Activated CD8-positive, alpha-beta T cell treated with anti-CD3 and anti-CD28 coated beads for 36 hours (primary cell): ENCODE data around the gene CYTH2. TPM values are rescaled to one million over a fixed set of nuclear protein-coding genes. Genes with fewer than 3 reads are reported as not detected.
A peak's percentile ranks its signal among the peaks of the same experiment; 100 is the strongest.

Source experiments
- ATAC-seq: fragments of 200-7000 bp; cut with Tn5 transposase; one replicate; pipeline ENCODE4 v1.10.0; 2021; ENCODE audit warnings: mild to moderate bottlenecking, moderate library complexity
- CTCF ChIA-PET: fragments of 350-600 bp; sonication (Branson Sonifier 250); formaldehyde crosslinking; loops from one replicate; lab custom pipeline; 2021; ENCODE audit warnings: antibody characterized with exemption; lab: Charles Lee
- POLR2A ChIA-PET: fragments of 350-600 bp; sonication (Branson Sonifier 250); formaldehyde crosslinking; loops from one replicate; lab custom pipeline; 2021; ENCODE audit warnings: antibody characterized with exemption; lab: Charles Lee
- DNase-seq: peaks from one replicate; pipeline ENCODE4 v3.0.0-alpha.2; 2020
- H3K27ac Mint-ChIP-seq: one replicate; pipeline ENCODE4 v1.8.0; 2021; ENCODE audit warnings: mild to moderate bottlenecking, mixed read lengths
- H3K27me3 Mint-ChIP-seq: one replicate; pipeline ENCODE4 v1.8.0; 2021; ENCODE audit warnings: mixed read lengths
- H3K36me3 Mint-ChIP-seq: one replicate; pipeline ENCODE4 v1.8.0; 2021; ENCODE audit warnings: low read depth, mixed read lengths
- H3K4me1 Mint-ChIP-seq: one replicate; pipeline ENCODE4 v1.8.0; 2021; ENCODE audit warnings: low read depth, mixed read lengths
- H3K4me3 Mint-ChIP-seq: one replicate; pipeline ENCODE4 v1.8.0; 2021; ENCODE audit warnings: mild to moderate bottlenecking, moderate library complexity, mixed read lengths
- H3K9me3 Mint-ChIP-seq: one replicate; pipeline ENCODE4 v1.8.0; 2021; ENCODE audit warnings: mixed read lengths
- CTCF ChIP-seq: fragments of 200-600 bp; IDR thresholded peaks from one replicate; pipeline ENCODE4 v1.8.0; 2022; ENCODE audit warnings: antibody characterized with exemption, mild to moderate bottlenecking
- intact Hi-C: fragments of 100-400 bp; cut with micrococcal nuclease; formaldehyde crosslinking; loops from one replicate; pipeline ENCODE4 v1.10.0; 2022
- total RNA-seq, 2 experiments: library from RNA; stranded (reverse); gene quantifications; one replicate each; pipeline ENCODE4 v1.2.3, GENCODE V29; 2021

CYTH2 gene
- total RNA-seq, 2 experiments from 2014 or later = 23.8 to 24.5 TPM

- no peak for TF ChIP-seq CTCF
- Mint-ChIP-seq H3K27me3 (peaks cover 19% of the 10 kb centered on the region), H3K4me3 (no peak overlapping the region), H3K36me3 (peaks cover 18% of the 10 kb centered on the region), H3K27ac (no peak overlapping the region), H3K4me1 (peaks cover 27% of the 10 kb centered on the region), H3K9me3 (no peaks in the 10 kb centered on the region)
- POLR2A ChIA-PET = interaction anchor here (1.0 kb wide), 1 partner anchor 15 kb away, joined by 3 read pairs; no protein-coding TSS in a partner anchor
- CTCF ChIA-PET = interaction anchor here (0.6 to 1.2 kb wide), 3 partner anchors 46 to 141 kb away, joined by 3 to 4 read pairs (median 3); partner anchors contain the start of gene KDELR1
- intact Hi-C loops = no loop called here
- ATAC-seq (no peak), DNase-seq (peak; percentile 6)
These were observed 25.9 kb upstream of the CYTH2 start for GRCh38 chr19:48443256-48443655.

- H3K9me3 Mint-ChIP-seq = no peaks in the 10 kb centered on the region
- H3K4me3 Mint-ChIP-seq = no peak overlapping the region
- H3K4me1 Mint-ChIP-seq = peaks cover 30% of the 10 kb centered on the region
- CTCF ChIA-PET = interaction anchor here (0.6 to 1.2 kb wide), 3 partner anchors 46 to 141 kb away, joined by 3 to 4 read pairs (median 3); partner anchors contain the start of gene KDELR1
- no peak overlapping the region for H3K27ac Mint-ChIP-seq
- H3K27me3 Mint-ChIP-seq = peaks cover 19% of the 10 kb centered on the region
- intact Hi-C loops = no loop called here
- TF ChIP-seq CTCF = no peak
- POLR2A ChIA-PET = interaction anchor here (1.0 kb wide), 1 partner anchor 15 kb away, joined by 3 read pairs; no protein-coding TSS in a partner anchor
- DNase-seq = no peak
- no peak for ATAC-seq
- peaks cover 22% of the 10 kb centered on the region for H3K36me3 Mint-ChIP-seq
These were observed 25.4 kb upstream of the CYTH2 start for GRCh38 chr19:48443731-48444128.

GRCh38 chr19:48444129-48444935 lies 24.8 kb upstream of the CYTH2 start:
- ChIA-PET POLR2A (interaction anchor here (0.7 to 1.1 kb wide), 3 partner anchors 16 to 123 kb away, joined by 3 read pairs; a partner anchor contains a TSS), CTCF (interaction anchor here (1.2 to 2.1 kb wide), 3 partner anchors 53 to 140 kb away, joined by 3 to 8 read pairs (median 4); partner anchors contain the start of gene KDELR1)
- no peak for TF ChIP-seq CTCF

GRCh38 chr19:48444936-48445200 lies 24.3 kb upstream of the CYTH2 start:
- no peaks in the 10 kb centered on the region for H3K9me3 Mint-ChIP-seq
- peaks cover 32% of the 10 kb centered on the region for H3K4me1 Mint-ChIP-seq
- POLR2A ChIA-PET = interaction anchor here (0.7 to 1.1 kb wide), 2 partner anchors 43 to 123 kb away, joined by 3 read pairs; a partner anchor contains a TSS
- DNase-seq (no peak), ATAC-seq (no peak)
- intact Hi-C loops = no loop called here
- no peak for TF ChIP-seq CTCF
- H3K27me3 Mint-ChIP-seq = peaks cover 19% of the 10 kb centered on the region
- H3K27ac Mint-ChIP-seq = peak overlapping the region; percentile 89
- H3K4me3 Mint-ChIP-seq = peak overlapping the region; percentile 79
- CTCF ChIA-PET = interaction anchor here (1.9 to 2.1 kb wide), 2 partner anchors 54 to 139 kb away, joined by 4 to 8 read pairs; partner anchors contain the start of gene KDELR1
- peaks cover 31% of the 10 kb centered on the region for H3K36me3 Mint-ChIP-seq

More at GRCh38 chr19:48444129-48444935, 24.8 kb upstream of the CYTH2 start:
- peaks cover 32% of the 10 kb centered on the region for H3K4me1 Mint-ChIP-seq
- peak overlapping the region; percentile 5 for H3K27ac Mint-ChIP-seq
- H3K36me3 Mint-ChIP-seq = peaks cover 27% of the 10 kb centered on the region
- DNase-seq (peak; percentile 7), ATAC-seq (no peak)
- peaks cover 19% of the 10 kb centered on the region for H3K27me3 Mint-ChIP-seq
- H3K4me3 Mint-ChIP-seq = peak overlapping the region; percentile 79
- H3K9me3 Mint-ChIP-seq = no peaks in the 10 kb centered on the region
- intact Hi-C loops = no loop called here

GRCh38 chr19:48445256-48445605 lies 23.9 kb upstream of the CYTH2 start:
- H3K27me3 Mint-ChIP-seq = peaks cover 19% of the 10 kb centered on the region
- ATAC-seq (peak; percentile 29), DNase-seq (peak; percentile 38)
- POLR2A ChIA-PET = interaction anchor here (0.6 to 1.1 kb wide), 4 partner anchors 34 to 281 kb away, joined by 3 read pairs; a partner anchor contains a TSS
- peaks cover 32% of the 10 kb centered on the region for H3K4me1 Mint-ChIP-seq
- intact Hi-C loops = no loop called here
- H3K9me3 Mint-ChIP-seq = no peaks in the 10 kb centered on the region
- H3K36me3 Mint-ChIP-seq = peaks cover 31% of the 10 kb centered on the region
- CTCF ChIA-PET = interaction anchor here (1.9 to 2.1 kb wide), 2 partner anchors 54 to 139 kb away, joined by 4 to 8 read pairs; partner anchors contain the start of gene KDELR1
- peak overlapping the region; percentile 89 for H3K27ac Mint-ChIP-seq
- peak; percentile 49 for TF ChIP-seq CTCF
- peak overlapping the region; percentile 79 for H3K4me3 Mint-ChIP-seq
